Measurements from ENCODE around the gene TMEM132D.

GRCh38 chr12:129440278-129440677 is 463.5 kb downstream of the TMEM132D start:
- no peak for TF ChIP-seq JUN (IDR thresholded peaks at IDR 0.05; ENCODE audit: low read depth, low read length)
- no peak for TF ChIP-seq CBX8 (IDR thresholded peaks at IDR 0.05; ENCODE audit: borderline replicate concordance, low read depth, low read length)
- no peak for TF ChIP-seq CTCF (IDR thresholded peaks at IDR 0.05; ENCODE audit: control extremely low read depth in 1 of 3, insufficient read depth in 1 of 3, low read depth in 1 of 3, low read length in 3 of 3)
- no peak for TF ChIP-seq SAP30 (IDR thresholded peaks at IDR 0.05; ENCODE audit: insufficient read depth, insufficient replicate concordance, low read length)
- no peak for TF ChIP-seq EZH2 (IDR thresholded peaks at IDR 0.05; ENCODE audit: low read depth, low read length, severe bottlenecking)
- TF ChIP-seq TCF12 (IDR thresholded peaks at IDR 0.05; ENCODE audit: low read depth, low read length) = no peak
- no peak for TF ChIP-seq GABPA (IDR thresholded peaks at IDR 0.05; ENCODE audit: borderline replicate concordance, insufficient read depth, low read length)
- TF ChIP-seq CHD2 (IDR thresholded peaks at IDR 0.05; ENCODE audit: low read length) = no peak
- no peak for TF ChIP-seq EP300 (IDR thresholded peaks at IDR 0.05; ENCODE audit: borderline replicate concordance in 1 of 2, low read depth in 2 of 2, low read length in 2 of 2)
- no peak for TF ChIP-seq ZNF274 (IDR thresholded peaks at IDR 0.05; ENCODE audit: borderline replicate concordance, extremely low read depth, low read length)

All from H1 (cell line).